ENCODE results near the gene DEPDC4. TPM values are rescaled to one million over a fixed set of nuclear protein-coding genes. Genes with fewer than 3 reads are reported as not detected.
"Not testable (repeated sequence)": the region's sequence is repeated elsewhere in the genome, so short reads cannot be mapped to it uniquely, and the experiment has no call there.

DEPDC4 gene
- total RNA-seq, result 1 to 10 TPM; 2.4 to 3.5 TPM

DNA sequence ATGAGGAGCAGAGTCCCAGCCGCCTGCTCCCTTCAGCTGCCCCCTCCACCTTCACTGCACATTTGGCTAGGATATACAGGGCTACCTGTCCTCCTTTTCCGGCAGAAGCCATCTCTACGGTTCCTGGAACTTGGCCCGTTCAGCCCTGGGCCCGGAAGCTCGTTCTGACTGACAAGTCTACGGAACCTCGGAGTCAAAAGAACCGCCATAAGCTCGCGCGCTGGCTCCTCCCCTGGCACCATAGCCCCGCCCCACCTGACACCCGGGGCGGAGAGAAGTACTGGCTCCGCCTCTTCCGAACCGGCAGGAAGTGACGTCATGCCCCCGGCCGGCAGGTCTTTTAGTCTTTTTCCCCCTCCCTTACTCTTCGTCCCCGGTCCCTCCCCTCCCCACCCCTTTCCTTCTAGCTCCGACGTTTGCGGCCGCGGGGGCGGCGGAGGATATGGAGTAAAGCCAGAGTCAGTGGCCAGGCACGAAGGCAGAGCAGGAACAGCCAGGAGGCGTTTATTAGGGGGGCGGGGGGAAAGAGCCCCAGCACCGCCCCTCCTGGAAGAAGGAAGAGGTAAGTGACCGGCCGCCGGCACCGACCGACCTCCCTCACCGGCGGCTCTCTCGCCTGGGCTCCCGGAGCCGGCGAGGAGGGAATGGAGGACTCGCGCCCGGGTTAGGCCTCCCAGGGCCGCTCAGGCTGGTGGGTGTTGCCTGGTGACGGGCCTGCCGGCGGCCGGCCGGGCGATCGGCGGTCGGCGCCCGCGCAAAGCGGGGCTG is at the start of gene DEPDC4, which contains the start of gene SCYL2:
TSS of gene DEPDC4 (minus strand) at position 245 of the 768 bp plus-strand sequence. CDS start at position 242, 3 bp downstream.
TSS of gene SCYL2 (plus strand) at position 343 of the 768 bp plus-strand sequence. CDS start 15,794 bp downstream, outside the sequence.
- Mint-ChIP-seq H3K27ac (peak within 1 kb of the TSS; percentile 96), H3K9me3 (no peaks in the 10 kb centered on the region), H3K36me3 (no peaks in the 10 kb centered on the region), H3K4me3 (peak within 1 kb of the TSS; percentile 94), H3K27me3 (no peaks in the 10 kb centered on the region), H3K4me1 (ENCODE audit: low read depth) (peaks cover 24% of the 10 kb centered on the region)
- CTCF ChIA-PET, result interaction anchor here (0.8 to 1.5 kb wide), 5 partner anchors 67 to 475 kb away, joined by 3 to 4 read pairs (median 4); partner anchors contain the start of gene ACTR6
- POLR2A ChIA-PET, result interaction anchor here (3.1 kb wide), 1 partner anchor 66 kb away, joined by 17 read pairs; the partner anchor contains the start of gene ACTR6
- intact Hi-C loops (cut with micrococcal nuclease), result loop anchor here (1.0 to 10.0 kb wide), 7 partner anchors 67 to 1765 kb away; partner anchors contain the start of genes ACTR6, APAF1, BLTP3B and IKBIP
- peak; percentile 95 for DNase-seq

GRCh38 chr12:100311317-100311716 is 44.4 kb upstream of the DEPDC4 start:
- Mint-ChIP-seq H3K36me3 (peaks cover 15% of the 10 kb centered on the region), H3K4me1 (ENCODE audit: low read depth) (no peaks in the 10 kb centered on the region), H3K27ac (no peak overlapping the region), H3K4me3 (no peak overlapping the region), H3K27me3 (no peaks in the 10 kb centered on the region), H3K9me3 (peaks cover 5% of the 10 kb centered on the region)
- intact Hi-C loops (cut with micrococcal nuclease), result no loop called here
- ChIA-PET CTCF (no interaction called here), POLR2A (no interaction called here)
- no peak for DNase-seq

DNA sequence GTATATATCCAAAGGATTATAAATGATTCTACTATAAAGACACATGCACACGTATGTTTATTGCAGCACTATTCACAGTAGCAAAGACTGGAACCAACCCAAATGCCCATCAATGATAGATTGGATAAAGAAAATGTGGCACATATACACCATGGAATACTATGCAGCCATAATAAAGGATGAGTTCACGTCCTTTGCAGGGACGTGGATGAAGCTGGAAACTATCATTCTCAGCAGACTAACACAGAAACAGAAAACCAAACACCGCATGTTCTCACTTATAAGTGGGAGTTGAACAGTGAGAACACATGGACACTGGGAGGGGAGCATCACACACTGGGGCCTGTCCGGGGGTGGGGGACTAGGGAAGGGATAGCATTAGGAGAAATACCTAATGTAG is 41.3 kb upstream of the DEPDC4 start:
- DNase-seq; H3K4me1 Mint-ChIP-seq (ENCODE audit: low read depth); H3K4me3 Mint-ChIP-seq; H3K27me3 Mint-ChIP-seq; H3K27ac Mint-ChIP-seq; intact Hi-C loops (cut with micrococcal nuclease); CTCF ChIA-PET; POLR2A ChIA-PET: not testable (repeated sequence)
- H3K9me3 Mint-ChIP-seq, result peaks cover 17% of the 10 kb centered on the region
- peaks cover 38% of the 10 kb centered on the region for H3K36me3 Mint-ChIP-seq

DNA sequence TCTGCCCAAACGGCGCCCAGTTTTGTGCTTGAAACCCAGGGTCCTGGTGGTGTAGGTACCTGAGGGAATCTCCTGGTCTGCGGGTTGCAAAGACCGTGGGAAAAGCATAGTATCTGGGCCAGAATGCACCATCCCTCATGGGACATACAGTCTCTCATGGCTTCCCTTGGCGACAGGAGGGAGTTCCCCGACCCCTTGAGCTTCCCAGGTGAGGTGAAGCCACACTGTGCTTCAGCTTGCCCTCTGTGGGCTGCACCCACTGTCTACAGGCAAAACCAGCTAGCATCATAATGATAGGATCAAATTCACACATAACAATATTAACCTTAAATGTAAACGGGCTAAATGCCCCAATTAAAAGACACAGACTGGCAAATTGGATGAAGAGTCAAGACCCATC is 37.5 kb upstream of the DEPDC4 start:
- intact Hi-C loops (cut with micrococcal nuclease); H3K4me1 Mint-ChIP-seq (ENCODE audit: low read depth); CTCF ChIA-PET; POLR2A ChIA-PET; DNase-seq; H3K27ac Mint-ChIP-seq; H3K27me3 Mint-ChIP-seq; H3K4me3 Mint-ChIP-seq: not testable (repeated sequence)
- peaks cover 22% of the 10 kb centered on the region for H3K9me3 Mint-ChIP-seq
- peaks cover 64% of the 10 kb centered on the region for H3K36me3 Mint-ChIP-seq

- Mint-ChIP-seq H3K9me3 (peaks cover 22% of the 10 kb centered on the region), H3K4me1 (ENCODE audit: low read depth) (no peaks in the 10 kb centered on the region), H3K36me3 (peaks cover 69% of the 10 kb centered on the region), H3K4me3 (no peak overlapping the region), H3K27ac (no peak overlapping the region), H3K27me3 (no peaks in the 10 kb centered on the region)
- ChIA-PET POLR2A (no interaction called here), CTCF (no interaction called here)
- no peak for DNase-seq
- intact Hi-C loops (cut with micrococcal nuclease), result no loop called here
Measured at GRCh38 chr12:100303831-100304230, 37.0 kb upstream of the DEPDC4 start.

DNA sequence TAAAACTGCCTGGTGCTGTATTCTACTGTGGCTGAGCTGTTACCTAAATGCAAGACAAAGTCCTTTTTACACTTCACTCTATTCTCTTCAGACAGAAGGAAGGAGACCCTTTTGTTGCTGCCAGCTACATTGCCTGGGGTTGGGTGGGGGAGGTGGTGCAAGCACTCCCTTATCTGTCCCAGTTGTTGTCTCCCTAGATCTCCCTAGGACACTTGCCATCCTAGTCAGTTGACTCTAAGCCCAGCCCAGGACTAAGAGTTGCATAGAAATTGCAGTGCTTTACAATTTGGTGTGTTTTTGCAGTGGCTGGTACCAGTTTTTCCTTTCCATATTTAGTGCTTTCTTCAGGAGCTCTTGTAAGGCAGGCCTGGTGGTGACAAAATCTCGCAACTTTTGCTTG is 35.2 kb upstream of the DEPDC4 start:
- no peaks in the 10 kb centered on the region for H3K4me1 Mint-ChIP-seq (ENCODE audit: low read depth)
- ChIA-PET POLR2A (no interaction called here), CTCF (no interaction called here)
- peaks cover 22% of the 10 kb centered on the region for H3K9me3 Mint-ChIP-seq
- DNase-seq, result no peak
- H3K36me3 Mint-ChIP-seq, result peaks cover 76% of the 10 kb centered on the region
- no peak overlapping the region for H3K4me3 Mint-ChIP-seq
- no peak overlapping the region for H3K27ac Mint-ChIP-seq
- intact Hi-C loops (cut with micrococcal nuclease), result no loop called here
- no peaks in the 10 kb centered on the region for H3K27me3 Mint-ChIP-seq

DNA sequence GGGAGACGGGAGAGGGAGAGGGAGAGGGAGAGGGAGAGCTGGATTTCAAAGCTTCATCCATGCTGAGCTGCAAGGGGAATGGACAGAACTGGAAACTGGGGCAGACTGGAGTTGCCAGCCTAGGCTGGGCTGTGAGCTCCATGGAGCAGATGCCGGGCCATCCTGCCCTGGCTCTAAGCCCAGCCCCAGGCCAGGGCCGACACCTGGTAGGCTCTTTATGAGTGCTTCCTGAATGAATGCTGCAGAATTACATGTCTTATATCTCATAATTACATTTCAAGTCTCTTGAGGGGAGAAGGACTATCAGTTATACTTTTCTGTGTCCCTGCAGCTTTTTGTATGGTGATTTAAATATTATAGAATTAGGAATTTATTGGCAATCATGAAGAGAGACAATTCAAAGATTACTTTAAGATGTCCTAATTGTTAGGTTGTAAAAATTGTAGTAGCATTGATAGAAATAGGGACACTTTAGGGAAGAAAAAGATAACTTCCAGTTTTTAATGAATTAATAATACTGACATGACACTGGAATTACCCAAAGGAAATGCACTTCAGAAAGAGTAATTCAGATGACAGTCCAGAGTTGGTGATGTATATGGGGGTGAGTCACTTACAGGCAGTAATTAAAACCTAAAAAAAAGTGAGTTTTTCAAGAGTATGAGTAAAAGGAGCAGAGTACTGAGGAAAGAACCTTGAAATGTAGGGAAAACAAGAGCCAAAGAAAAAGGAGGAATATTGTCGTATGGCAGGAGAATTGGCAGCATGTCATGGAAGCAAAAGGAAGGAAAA is 29.1 kb upstream of the DEPDC4 start:
- Mint-ChIP-seq H3K27ac (peak overlapping the region; percentile 44), H3K4me1 (ENCODE audit: low read depth) (no peaks in the 10 kb centered on the region), H3K36me3 (peaks cover 42% of the 10 kb centered on the region), H3K27me3 (no peaks in the 10 kb centered on the region), H3K9me3 (peaks cover 5% of the 10 kb centered on the region), H3K4me3 (no peak overlapping the region)
- POLR2A ChIA-PET, result no interaction called here
- DNase-seq, result no peak
- CTCF ChIA-PET, result no interaction called here
- intact Hi-C loops (cut with micrococcal nuclease), result no loop called here

- H3K27ac Mint-ChIP-seq; H3K27me3 Mint-ChIP-seq; intact Hi-C loops (cut with micrococcal nuclease); POLR2A ChIA-PET; H3K4me1 Mint-ChIP-seq (ENCODE audit: low read depth); H3K9me3 Mint-ChIP-seq; H3K4me3 Mint-ChIP-seq; CTCF ChIA-PET; DNase-seq: not testable (repeated sequence)
- peaks cover 32% of the 10 kb centered on the region for H3K36me3 Mint-ChIP-seq
Measured at GRCh38 chr12:100294366-100294765, 27.5 kb upstream of the DEPDC4 start.

- Mint-ChIP-seq H3K4me3 (no peak overlapping the region), H3K27me3 (no peaks in the 10 kb centered on the region), H3K9me3 (no peaks in the 10 kb centered on the region), H3K4me1 (ENCODE audit: low read depth) (no peaks in the 10 kb centered on the region), H3K27ac (no peak overlapping the region), H3K36me3 (peaks cover 25% of the 10 kb centered on the region)
- CTCF ChIA-PET, result no interaction called here
- no peak for DNase-seq
- POLR2A ChIA-PET, result no interaction called here
- intact Hi-C loops (cut with micrococcal nuclease), result no loop called here
Measured at GRCh38 chr12:100293017-100293416, 26.1 kb upstream of the DEPDC4 start.

GRCh38 chr12:100290016-100290415 is 23.1 kb upstream of the DEPDC4 start:
- no peak overlapping the region for H3K27ac Mint-ChIP-seq
- intact Hi-C loops (cut with micrococcal nuclease), result no loop called here
- no peak overlapping the region for H3K4me3 Mint-ChIP-seq
- ChIA-PET POLR2A (no interaction called here), CTCF (no interaction called here)
- H3K9me3 Mint-ChIP-seq, result no peaks in the 10 kb centered on the region
- DNase-seq, result no peak
- peaks cover 10% of the 10 kb centered on the region for H3K36me3 Mint-ChIP-seq
- H3K4me1 Mint-ChIP-seq (ENCODE audit: low read depth), result no peaks in the 10 kb centered on the region
- H3K27me3 Mint-ChIP-seq, result no peaks in the 10 kb centered on the region

DNA sequence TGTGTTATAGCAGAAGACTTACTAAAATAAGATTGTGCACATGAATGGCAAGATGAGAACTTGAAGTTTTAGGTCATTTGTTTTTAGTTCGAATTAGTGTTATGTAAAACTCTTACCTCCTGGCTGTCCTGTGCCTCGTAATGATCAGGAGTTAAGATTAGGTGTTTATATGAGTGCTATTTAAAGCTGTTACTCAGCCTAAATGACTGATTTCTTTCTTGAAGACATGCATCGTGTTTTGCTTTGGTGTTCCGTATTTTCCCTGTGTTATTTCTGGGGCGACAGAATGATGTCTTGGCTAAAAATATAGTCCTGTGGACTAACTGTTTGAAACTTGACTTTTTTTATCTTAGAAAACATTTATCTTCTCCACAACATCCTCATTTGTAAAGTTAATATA is 22.2 kb upstream of the DEPDC4 start:
- no peak for DNase-seq
- H3K27me3 Mint-ChIP-seq, result no peaks in the 10 kb centered on the region
- no peak overlapping the region for H3K27ac Mint-ChIP-seq
- H3K4me3 Mint-ChIP-seq, result no peak overlapping the region
- intact Hi-C loops (cut with micrococcal nuclease), result no loop called here
- CTCF ChIA-PET, result no interaction called here
- H3K36me3 Mint-ChIP-seq, result peaks cover 10% of the 10 kb centered on the region
- POLR2A ChIA-PET, result no interaction called here
- no peaks in the 10 kb centered on the region for H3K9me3 Mint-ChIP-seq
- H3K4me1 Mint-ChIP-seq (ENCODE audit: low read depth), result no peaks in the 10 kb centered on the region

DNA sequence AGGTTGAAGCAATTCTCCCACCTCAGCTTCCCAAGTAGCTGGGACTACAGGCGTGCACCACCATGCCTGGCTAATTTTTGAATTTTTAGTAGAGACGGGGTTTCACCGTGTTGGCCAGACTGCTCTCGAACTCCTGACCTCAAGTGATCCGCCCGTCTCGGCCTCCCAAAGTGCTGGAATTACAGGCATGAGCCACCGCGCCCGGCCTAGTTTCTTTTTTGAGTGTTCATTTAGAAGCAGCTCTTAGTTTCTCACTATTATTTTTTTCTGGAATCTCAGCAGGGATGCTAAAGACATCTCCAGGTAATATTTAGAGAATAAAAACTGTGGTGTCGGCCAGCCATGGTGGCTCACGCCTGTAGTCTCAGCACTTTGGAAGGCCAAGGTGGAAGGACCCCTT is 17.7 kb upstream of the DEPDC4 start:
- H3K27me3 Mint-ChIP-seq; POLR2A ChIA-PET; H3K9me3 Mint-ChIP-seq; H3K4me1 Mint-ChIP-seq (ENCODE audit: low read depth); H3K36me3 Mint-ChIP-seq; intact Hi-C loops (cut with micrococcal nuclease); DNase-seq; CTCF ChIA-PET; H3K4me3 Mint-ChIP-seq; H3K27ac Mint-ChIP-seq: not testable (repeated sequence)

Measured in activated CD4-positive, alpha-beta memory T cell treated with anti-CD3 and anti-CD28 coated beads for 36 hours (primary cell).